HCT116 (cell line): ENCODE results near the gene SLC25A13. TPM values are rescaled to one million over a fixed set of nuclear protein-coding genes. Genes with fewer than 3 reads are reported as not detected.

Experiments used
- ATAC-seq: fragments of 200-7000 bp; cut with Tn5 transposase; 2 replicates; pipeline ENCODE4 v1.9.1; 2020; ENCODE audit warnings: mild to moderate bottlenecking, moderate library complexity
- BruUV-seq: library from RNA; stranded (reverse); fragments of 400-500 nt; replicated peaks from 2 replicates; lab custom pipeline; 2021; lab: Mats Ljungman, UMichigan
- CTCF ChIA-PET: fragments of 300-600 bp; sonication (Branson Sonifier 250); formaldehyde crosslinking; loops from one replicate; lab custom pipeline; 2021; ENCODE audit warnings: antibody characterized with exemption; lab: Charles Lee
- POLR2A ChIA-PET: fragments of 300-600, 350-600 bp; sonication (Branson Sonifier 250); formaldehyde crosslinking; loops from one replicate; lab custom pipeline; 2021; ENCODE audit warnings: antibody characterized with exemption; lab: Charles Lee
- RAD21 ChIA-PET, 2 experiments: fragments of 300-600 bp; sonication (Branson Sonifier 250); formaldehyde crosslinking; loops; one replicate each; lab custom pipeline; 2023; ENCODE audit warnings: low total read pairs in 2 of 2; ENCODE audit not compliant: uncharacterized antibody in 2 of 2, unreplicated experiment in 2 of 2, low non-redundant PET in 1 of 2; lab: Charles Lee
- DNase-seq: peaks from one replicate; pipeline ENCODE4 v3.0.0-alpha.2; 2010; ENCODE audit warnings: low read depth, low spot score
- H2AFZ ChIP-seq: fragments of 200-600 bp; shearing (Covaris generic), sonication (generic); 2 replicates; pipeline ENCODE4 v1.6.1; 2017; ENCODE audit warnings: low read depth, mixed run types, mixed read lengths, antibody characterized with exemption, low read length; ENCODE audit not compliant: poor library complexity, severe bottlenecking
- H3K27ac ChIP-seq: 2 replicates; pipeline ENCODE4 v1.5.1; 2012; ENCODE audit warnings: low read depth, low read length
- H3K27me3 ChIP-seq: fragments of 200-600 bp; sonication (generic); 2 replicates; pipeline ENCODE4 v1.6.1; 2016; ENCODE audit warnings: mixed run types, low read length, mixed read lengths; ENCODE audit not compliant: insufficient read depth
- H3K36me3 ChIP-seq, 2 experiments: fragments of 200-500 bp in 1 of 2; fragments of 200-600 bp in 1 of 2; sonication (Bioruptor generic) in 1 of 2; sonication (generic) in 1 of 2; 2 replicates each; pipeline versions ENCODE4 v1.5.1 to v1.6.1; 2014 to 2016; ENCODE audit warnings: low read length in 2 of 2, inconsistent platforms in 1 of 2, mixed read lengths in 1 of 2, mixed run types in 1 of 2; ENCODE audit not compliant: insufficient read depth in 2 of 2, control insufficient read depth in 1 of 2
- H3K4me1 ChIP-seq, 2 experiments: fragments of 200-600 bp in 1 of 2; sonication (generic) in 1 of 2; 2 replicates each; pipeline versions ENCODE4 v1.5.1 to v1.6.1; 2012 to 2017; ENCODE audit warnings: low read length in 2 of 2, inconsistent platforms in 1 of 2, mild to moderate bottlenecking in 1 of 2, mixed read lengths in 1 of 2, mixed run types in 1 of 2, moderate library complexity in 1 of 2; ENCODE audit not compliant: insufficient read depth in 2 of 2, control insufficient read depth in 1 of 2
- H3K4me2 ChIP-seq: fragments of 200-600 bp; sonication (generic); 2 replicates; pipeline ENCODE4 v1.6.1; 2017; ENCODE audit warnings: mixed run types, low read length, mixed read lengths
- H3K4me3 ChIP-seq, 2 experiments: fragments of 200-600 bp in 1 of 2; sonication (generic) in 1 of 2; replicated peaks in 1 of 2; 2 replicates each; pipeline ENCODE4 v1.5.1; 2011 to 2016; ENCODE audit warnings: low read length in 2 of 2, control low read depth in 1 of 2, low read depth in 1 of 2, mild to moderate bottlenecking in 1 of 2, mixed read lengths in 1 of 2, mixed run types in 1 of 2
- H3K79me2 ChIP-seq: fragments of 200-600 bp; sonication (generic); 2 replicates; pipeline ENCODE4 v1.6.1; 2017; ENCODE audit warnings: mild to moderate bottlenecking, mixed run types, low read length, moderate library complexity, mixed read lengths; ENCODE audit not compliant: insufficient read depth
- H3K9ac ChIP-seq: fragments of 200-600 bp; sonication (generic); 2 replicates; pipeline ENCODE4 v1.6.1; 2016; ENCODE audit warnings: low read length, mixed read lengths
- H3K9me2 ChIP-seq: fragments of 200-600 bp; sonication (generic), shearing (Covaris generic); 2 replicates; pipeline ENCODE4 v1.6.1; 2017; ENCODE audit warnings: mixed run types, mild to moderate bottlenecking, moderate library complexity; ENCODE audit not compliant: insufficient read depth
- H3K9me3 ChIP-seq, 2 experiments: fragments of 200-500 bp in 1 of 2; fragments of 200-600 bp in 1 of 2; sonication (Bioruptor generic) in 1 of 2; sonication (generic) in 1 of 2; 2 replicates each; pipeline ENCODE4 v1.6.1; 2014 to 2017; ENCODE audit warnings: low read length in 2 of 2, mixed read lengths in 2 of 2, inconsistent platforms in 1 of 2, low read depth in 1 of 2, mild to moderate bottlenecking in 1 of 2, mixed run types in 1 of 2, moderate library complexity in 1 of 2; ENCODE audit not compliant: control insufficient read depth in 1 of 2, insufficient read depth in 1 of 2
- H4K20me1 ChIP-seq: fragments of 200-600 bp; sonication (generic), shearing (Covaris generic); 2 replicates; pipeline ENCODE4 v1.6.1; 2017; ENCODE audit warnings: mixed run types, mild to moderate bottlenecking, moderate library complexity; ENCODE audit not compliant: insufficient read depth
- ELF1 ChIP-seq: IDR thresholded peaks from 2 replicates; pipeline ENCODE4 v1.6.1; 2012; ENCODE audit warnings: low read depth, borderline replicate concordance
- EZH2phosphoT487 ChIP-seq: fragments of 200-600 bp; IDR thresholded peaks from 2 replicates; pipeline ENCODE4 v1.6.1; 2018; ENCODE audit warnings: antibody characterized with exemption, borderline replicate concordance
- FOSL1 ChIP-seq: IDR thresholded peaks from 2 replicates; pipeline ENCODE4 v1.6.1; 2012; ENCODE audit warnings: low read depth
- JUND ChIP-seq: IDR thresholded peaks from 2 replicates; pipeline ENCODE4 v1.6.1; 2012
- SIN3A ChIP-seq: IDR thresholded peaks from 2 replicates; pipeline ENCODE4 v1.6.1; 2012; ENCODE audit warnings: low read depth
- SP1 ChIP-seq: IDR thresholded peaks from 2 replicates; pipeline ENCODE4 v1.6.1; 2012; ENCODE audit warnings: low read depth
- SRF ChIP-seq: IDR thresholded peaks from 2 replicates; pipeline ENCODE4 v1.6.1; 2012; ENCODE audit warnings: low read depth
- YY1 ChIP-seq: IDR thresholded peaks from 2 replicates; pipeline ENCODE4 v1.6.1; 2011; ENCODE audit warnings: low read length, low read depth, moderate library complexity, mild to moderate bottlenecking; ENCODE audit not compliant: insufficient replicate concordance; ENCODE audit errors: extremely low read depth
- ZFX ChIP-seq: fragments of 450-650 bp; IDR thresholded peaks from 2 replicates; pipeline ENCODE4 v1.6.1; 2017
- ZNF274 ChIP-seq: fragments of 200-500 bp; sonication (Bioruptor generic); IDR thresholded peaks from 2 replicates; pipeline ENCODE4 v1.6.1; 2014; ENCODE audit warnings: mild to moderate bottlenecking, low read depth, low read length, inconsistent platforms
- intact Hi-C: fragments of 100-400 bp; cut with micrococcal nuclease; formaldehyde crosslinking; loops from 2 replicates; pipeline ENCODE4 v1.10.0; 2022
- total RNA-seq: library from RNA; stranded (reverse); gene quantifications from one replicate; pipeline ENCODE4 v1.2.1, GENCODE V29; 2021; ENCODE audit not compliant: unreplicated experiment
- TF ChIP-seq, protein P1 (sequence below): IDR thresholded peaks from 2 replicates; pipeline ENCODE4 v1.6.1; 2012
- TF ChIP-seq, protein P2 (sequence below): IDR thresholded peaks from 2 replicates; pipeline ENCODE4 v1.6.1; 2012

Gene SLC25A13
- total RNA-seq, 1 experiment from 2014 or later, result 19.3 TPM

DNA sequence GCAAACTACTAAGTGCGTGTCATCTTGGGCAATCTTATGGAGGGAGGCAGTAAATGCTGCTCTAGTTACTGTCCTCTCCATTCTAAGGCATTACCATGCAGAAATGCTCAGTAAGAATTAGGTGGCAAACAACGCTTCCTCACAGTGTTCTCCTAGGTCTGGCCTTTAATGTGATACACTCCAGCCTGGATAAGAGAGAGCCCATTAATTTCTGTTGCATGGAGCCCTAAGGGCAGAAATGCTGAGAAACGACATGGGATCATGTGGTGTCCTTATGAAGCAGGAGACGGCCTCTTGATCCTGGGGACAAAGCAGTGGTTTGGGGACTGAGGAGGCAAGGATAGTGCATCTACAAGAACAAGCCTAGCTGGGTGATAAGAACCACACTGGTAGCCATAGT lies 44.0 kb downstream of the SLC25A13 start:
- no TSS peak for BruUV-seq
- Histone ChIP-seq H3K4me3 (no peak overlapping the region), H3K27me3 (no peaks in the 10 kb centered on the region), H3K9me2 (no peaks in the 10 kb centered on the region), H3K4me2 (no peak overlapping the region), H2AFZ (no peak overlapping the region), H3K79me2 (peaks cover 8% of the 10 kb centered on the region), H3K4me1 (no peaks in the 10 kb centered on the region), H4K20me1 (no peaks in the 10 kb centered on the region; the same call in none of the 2 replicates), H3K9me3 (no peaks in the 10 kb centered on the region), H3K27ac (no peak overlapping the region), H3K9ac (no peak overlapping the region), H3K36me3 (peaks cover 0 to under 1% of the 10 kb centered on the region in 2 experiments; a peak in 1 of 4 replicates)
- DNase-seq, result no peak
- CTCF ChIA-PET, result no interaction called here
- no peak for TF ChIP-seq SRF
- no peak for TF ChIP-seq FOSL1
- TF ChIP-seq YY1, result no peak
- TF ChIP-seq, protein P1, sequence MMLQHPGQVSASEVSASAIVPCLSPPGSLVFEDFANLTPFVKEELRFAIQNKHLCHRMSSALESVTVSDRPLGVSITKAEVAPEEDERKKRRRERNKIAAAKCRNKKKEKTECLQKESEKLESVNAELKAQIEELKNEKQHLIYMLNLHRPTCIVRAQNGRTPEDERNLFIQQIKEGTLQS, result no peak
- TF ChIP-seq SIN3A, result no peak
- TF ChIP-seq EZH2phosphoT487, result no peak
- TF ChIP-seq ZNF274, result no peak
- intact Hi-C loops, result no loop called here
- ATAC-seq, result no peak
- RAD21 ChIA-PET, result no interaction called here
- POLR2A ChIA-PET, result no interaction called here

DNA sequence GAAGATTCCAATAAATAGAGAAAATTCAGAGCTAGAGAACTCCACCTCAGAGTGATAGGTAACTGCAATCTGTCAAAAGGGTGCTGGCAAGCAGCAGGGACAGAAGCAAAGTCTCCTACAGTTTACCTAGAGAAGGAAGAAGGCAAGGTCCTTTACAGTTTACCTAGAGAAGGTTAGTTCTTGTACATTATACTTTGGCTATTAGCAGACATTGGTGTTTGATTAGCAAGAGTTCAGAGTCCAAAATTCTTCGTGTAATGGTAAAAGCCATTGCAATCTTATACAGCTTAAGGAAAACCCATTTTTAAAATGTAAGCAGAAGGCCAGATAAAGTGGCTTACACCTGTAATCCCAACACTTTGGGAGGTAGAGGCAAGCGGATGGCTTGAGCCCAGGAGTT lies 45.9 kb downstream of the SLC25A13 start:
- no peaks in the 10 kb centered on the region for H3K4me1 ChIP-seq
- CTCF ChIA-PET, result no interaction called here
- no peaks in the 10 kb centered on the region for H3K9me3 ChIP-seq
- no peak overlapping the region for H3K4me3 ChIP-seq
- DNase-seq (no peak), ATAC-seq (no peak)
- TF ChIP-seq, protein P2, sequence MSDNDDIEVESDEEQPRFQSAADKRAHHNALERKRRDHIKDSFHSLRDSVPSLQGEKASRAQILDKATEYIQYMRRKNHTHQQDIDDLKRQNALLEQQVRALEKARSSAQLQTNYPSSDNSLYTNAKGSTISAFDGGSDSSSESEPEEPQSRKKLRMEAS, result no peak
- TF ChIP-seq SIN3A (no peak), YY1 (no peak), JUND (no peak), ZFX (no peak), SP1 (no peak), ELF1 (no peak), FOSL1 (no peak), EZH2phosphoT487 (no peak)
- TF ChIP-seq, protein P1, result no peak
- no peak overlapping the region for H2AFZ ChIP-seq
- H3K9me2 ChIP-seq, result no peaks in the 10 kb centered on the region
- no peak overlapping the region for H3K9ac ChIP-seq
- no peaks in the 10 kb centered on the region; the same call in 1 of the 2 replicates for H3K79me2 ChIP-seq
- intact Hi-C loops, result no loop called here
- BruUV-seq, result no TSS peak
- peaks cover 0 to 2% of the 10 kb centered on the region in 2 experiments; a peak in 1 of 4 replicates for H3K36me3 ChIP-seq
- no peak overlapping the region for H3K4me2 ChIP-seq
- no peak overlapping the region for H3K27ac ChIP-seq
- RAD21 ChIA-PET, result no interaction called here
- POLR2A ChIA-PET, result no interaction called here
- no peaks in the 10 kb centered on the region; the same call in 1 of the 2 replicates for H4K20me1 ChIP-seq
- H3K27me3 ChIP-seq, result no peaks in the 10 kb centered on the region
